Upper lobe of left lung (tissue), 4 donors: ENCODE data around the gene EGFLAM.

Experiments
- POLR2AphosphoS5 ChIP-seq, 2 donors: sonication (generic); formaldehyde crosslinking; IDR thresholded peaks; one replicate each; pipeline ENCODE4 v1.5.1; 2017; ENCODE audit warnings: antibody characterized with exemption in 2 of 2
- TF ChIP-seq, protein P1 (sequence below), 6 experiments: fragments of 450-650 bp in 4 of 6; fragments of 200-600 bp in 2 of 6; sonication (generic) in 2 of 6; IDR thresholded peaks; one replicate each; pipeline ENCODE4 v1.5.1; 2016 to 2019; ENCODE audit warnings: antibody characterized with exemption in 6 of 6

GRCh38 chr5:38506302-38506701 lies 247.9 kb downstream of the EGFLAM start:
- TF ChIP-seq, protein P1, sequence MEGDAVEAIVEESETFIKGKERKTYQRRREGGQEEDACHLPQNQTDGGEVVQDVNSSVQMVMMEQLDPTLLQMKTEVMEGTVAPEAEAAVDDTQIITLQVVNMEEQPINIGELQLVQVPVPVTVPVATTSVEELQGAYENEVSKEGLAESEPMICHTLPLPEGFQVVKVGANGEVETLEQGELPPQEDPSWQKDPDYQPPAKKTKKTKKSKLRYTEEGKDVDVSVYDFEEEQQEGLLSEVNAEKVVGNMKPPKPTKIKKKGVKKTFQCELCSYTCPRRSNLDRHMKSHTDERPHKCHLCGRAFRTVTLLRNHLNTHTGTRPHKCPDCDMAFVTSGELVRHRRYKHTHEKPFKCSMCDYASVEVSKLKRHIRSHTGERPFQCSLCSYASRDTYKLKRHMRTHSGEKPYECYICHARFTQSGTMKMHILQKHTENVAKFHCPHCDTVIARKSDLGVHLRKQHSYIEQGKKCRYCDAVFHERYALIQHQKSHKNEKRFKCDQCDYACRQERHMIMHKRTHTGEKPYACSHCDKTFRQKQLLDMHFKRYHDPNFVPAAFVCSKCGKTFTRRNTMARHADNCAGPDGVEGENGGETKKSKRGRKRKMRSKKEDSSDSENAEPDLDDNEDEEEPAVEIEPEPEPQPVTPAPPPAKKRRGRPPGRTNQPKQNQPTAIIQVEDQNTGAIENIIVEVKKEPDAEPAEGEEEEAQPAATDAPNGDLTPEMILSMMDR (IDR thresholded peaks at IDR 0.05), result no peak
- TF ChIP-seq POLR2AphosphoS5 (IDR thresholded peaks at IDR 0.05), result no peak
